ENCODE data around the gene CD2BP2. TPM values are rescaled to one million over a fixed set of nuclear protein-coding genes. Genes with fewer than 3 reads are reported as not detected.
A peak's percentile ranks its signal among the peaks of the same experiment; 100 is the strongest.

Gene CD2BP2
- total and polyA plus RNA-seq, 2 of the 13 experiments (the other 11 are each of a cell fraction or from before 2014, with no cell fraction given) = 24.9 to 54.6 TPM

GRCh38 chr16:30377050-30377811 is 22.1 kb upstream of the CD2BP2 start (continued):
- TF ChIP-seq SMARCC2 (IDR thresholded peaks at IDR 0.05) (no peak), ZNF3 (CRISPR knock-in tag; IDR thresholded peaks at IDR 0.05) (no peak), ZNF770 (CRISPR knock-in tag; IDR thresholded peaks at IDR 0.05) (0 out of 2 replicates have a peak, but pooled peaks have one; percentile 5), MATR3 (CRISPR knock-in tag; IDR thresholded peaks at IDR 0.05) (no peak), ZFP41 (CRISPR knock-in tag; IDR thresholded peaks at IDR 0.05; ENCODE audit: borderline replicate concordance) (no peak), ZKSCAN5 (CRISPR knock-in tag; IDR thresholded peaks at IDR 0.05) (0 out of 2 replicates have a peak, but pooled peaks have one; percentile 20), SMYD3 (CRISPR knock-in tag; IDR thresholded peaks at IDR 0.05) (no peak), ZNF296 (CRISPR knock-in tag; conservative IDR thresholded peaks at IDR 0.05) (no peak)
- TF ChIP-seq, protein P1, sequence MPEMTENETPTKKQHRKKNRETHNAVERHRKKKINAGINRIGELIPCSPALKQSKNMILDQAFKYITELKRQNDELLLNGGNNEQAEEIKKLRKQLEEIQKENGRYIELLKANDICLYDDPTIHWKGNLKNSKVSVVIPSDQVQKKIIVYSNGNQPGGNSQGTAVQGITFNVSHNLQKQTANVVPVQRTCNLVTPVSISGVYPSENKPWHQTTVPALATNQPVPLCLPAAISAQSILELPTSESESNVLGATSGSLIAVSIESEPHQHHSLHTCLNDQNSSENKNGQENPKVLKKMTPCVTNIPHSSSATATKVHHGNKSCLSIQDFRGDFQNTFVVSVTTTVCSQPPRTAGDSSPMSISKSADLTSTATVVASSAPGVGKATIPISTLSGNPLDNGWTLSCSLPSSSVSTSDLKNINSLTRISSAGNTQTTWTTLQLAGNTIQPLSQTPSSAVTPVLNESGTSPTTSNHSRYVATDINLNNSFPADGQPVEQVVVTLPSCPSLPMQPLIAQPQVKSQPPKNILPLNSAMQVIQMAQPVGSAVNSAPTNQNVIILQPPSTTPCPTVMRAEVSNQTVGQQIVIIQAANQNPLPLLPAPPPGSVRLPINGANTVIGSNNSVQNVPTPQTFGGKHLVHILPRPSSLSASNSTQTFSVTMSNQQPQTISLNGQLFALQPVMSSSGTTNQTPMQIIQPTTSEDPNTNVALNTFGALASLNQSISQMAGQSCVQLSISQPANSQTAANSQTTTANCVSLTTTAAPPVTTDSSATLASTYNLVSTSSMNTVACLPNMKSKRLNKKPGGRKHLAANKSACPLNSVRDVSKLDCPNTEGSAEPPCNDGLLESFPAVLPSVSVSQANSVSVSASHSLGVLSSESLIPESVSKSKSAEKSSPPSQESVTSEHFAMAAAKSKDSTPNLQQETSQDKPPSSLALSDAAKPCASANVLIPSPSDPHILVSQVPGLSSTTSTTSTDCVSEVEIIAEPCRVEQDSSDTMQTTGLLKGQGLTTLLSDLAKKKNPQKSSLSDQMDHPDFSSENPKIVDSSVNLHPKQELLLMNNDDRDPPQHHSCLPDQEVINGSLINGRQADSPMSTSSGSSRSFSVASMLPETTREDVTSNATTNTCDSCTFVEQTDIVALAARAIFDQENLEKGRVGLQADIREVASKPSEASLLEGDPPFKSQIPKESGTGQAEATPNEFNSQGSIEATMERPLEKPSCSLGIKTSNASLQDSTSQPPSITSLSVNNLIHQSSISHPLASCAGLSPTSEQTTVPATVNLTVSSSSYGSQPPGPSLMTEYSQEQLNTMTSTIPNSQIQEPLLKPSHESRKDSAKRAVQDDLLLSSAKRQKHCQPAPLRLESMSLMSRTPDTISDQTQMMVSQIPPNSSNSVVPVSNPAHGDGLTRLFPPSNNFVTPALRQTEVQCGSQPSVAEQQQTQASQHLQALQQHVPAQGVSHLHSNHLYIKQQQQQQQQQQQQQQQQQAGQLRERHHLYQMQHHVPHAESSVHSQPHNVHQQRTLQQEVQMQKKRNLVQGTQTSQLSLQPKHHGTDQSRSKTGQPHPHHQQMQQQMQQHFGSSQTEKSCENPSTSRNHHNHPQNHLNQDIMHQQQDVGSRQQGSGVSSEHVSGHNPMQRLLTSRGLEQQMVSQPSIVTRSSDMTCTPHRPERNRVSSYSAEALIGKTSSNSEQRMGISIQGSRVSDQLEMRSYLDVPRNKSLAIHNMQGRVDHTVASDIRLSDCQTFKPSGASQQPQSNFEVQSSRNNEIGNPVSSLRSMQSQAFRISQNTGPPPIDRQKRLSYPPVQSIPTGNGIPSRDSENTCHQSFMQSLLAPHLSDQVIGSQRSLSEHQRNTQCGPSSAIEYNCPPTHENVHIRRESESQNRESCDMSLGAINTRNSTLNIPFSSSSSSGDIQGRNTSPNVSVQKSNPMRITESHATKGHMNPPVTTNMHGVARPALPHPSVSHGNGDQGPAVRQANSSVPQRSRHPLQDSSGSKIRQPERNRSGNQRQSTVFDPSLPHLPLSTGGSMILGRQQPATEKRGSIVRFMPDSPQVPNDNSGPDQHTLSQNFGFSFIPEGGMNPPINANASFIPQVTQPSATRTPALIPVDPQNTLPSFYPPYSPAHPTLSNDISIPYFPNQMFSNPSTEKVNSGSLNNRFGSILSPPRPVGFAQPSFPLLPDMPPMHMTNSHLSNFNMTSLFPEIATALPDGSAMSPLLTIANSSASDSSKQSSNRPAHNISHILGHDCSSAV (CRISPR knock-in tag; IDR thresholded peaks at IDR 0.05; ENCODE audit: borderline replicate concordance) = no peak
- TF ChIP-seq, protein P2, sequence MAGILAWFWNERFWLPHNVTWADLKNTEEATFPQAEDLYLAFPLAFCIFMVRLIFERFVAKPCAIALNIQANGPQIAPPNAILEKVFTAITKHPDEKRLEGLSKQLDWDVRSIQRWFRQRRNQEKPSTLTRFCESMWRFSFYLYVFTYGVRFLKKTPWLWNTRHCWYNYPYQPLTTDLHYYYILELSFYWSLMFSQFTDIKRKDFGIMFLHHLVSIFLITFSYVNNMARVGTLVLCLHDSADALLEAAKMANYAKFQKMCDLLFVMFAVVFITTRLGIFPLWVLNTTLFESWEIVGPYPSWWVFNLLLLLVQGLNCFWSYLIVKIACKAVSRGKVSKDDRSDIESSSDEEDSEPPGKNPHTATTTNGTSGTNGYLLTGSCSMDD (CRISPR knock-in tag; IDR thresholded peaks at IDR 0.05) = no peak
- TF ChIP-seq, protein P3, sequence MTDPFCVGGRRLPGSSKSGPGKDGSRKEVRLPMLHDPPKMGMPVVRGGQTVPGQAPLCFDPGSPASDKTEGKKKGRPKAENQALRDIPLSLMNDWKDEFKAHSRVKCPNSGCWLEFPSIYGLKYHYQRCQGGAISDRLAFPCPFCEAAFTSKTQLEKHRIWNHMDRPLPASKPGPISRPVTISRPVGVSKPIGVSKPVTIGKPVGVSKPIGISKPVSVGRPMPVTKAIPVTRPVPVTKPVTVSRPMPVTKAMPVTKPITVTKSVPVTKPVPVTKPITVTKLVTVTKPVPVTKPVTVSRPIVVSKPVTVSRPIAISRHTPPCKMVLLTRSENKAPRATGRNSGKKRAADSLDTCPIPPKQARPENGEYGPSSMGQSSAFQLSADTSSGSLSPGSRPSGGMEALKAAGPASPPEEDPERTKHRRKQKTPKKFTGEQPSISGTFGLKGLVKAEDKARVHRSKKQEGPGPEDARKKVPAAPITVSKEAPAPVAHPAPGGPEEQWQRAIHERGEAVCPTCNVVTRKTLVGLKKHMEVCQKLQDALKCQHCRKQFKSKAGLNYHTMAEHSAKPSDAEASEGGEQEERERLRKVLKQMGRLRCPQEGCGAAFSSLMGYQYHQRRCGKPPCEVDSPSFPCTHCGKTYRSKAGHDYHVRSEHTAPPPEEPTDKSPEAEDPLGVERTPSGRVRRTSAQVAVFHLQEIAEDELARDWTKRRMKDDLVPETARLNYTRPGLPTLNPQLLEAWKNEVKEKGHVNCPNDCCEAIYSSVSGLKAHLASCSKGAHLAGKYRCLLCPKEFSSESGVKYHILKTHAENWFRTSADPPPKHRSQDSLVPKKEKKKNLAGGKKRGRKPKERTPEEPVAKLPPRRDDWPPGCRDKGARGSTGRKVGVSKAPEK (CRISPR knock-in tag; IDR thresholded peaks at IDR 0.05; ENCODE audit: borderline replicate concordance) = 0 out of 2 replicates have a peak, but pooled peaks have one; percentile 13
